Measurements from ENCODE around the gene TSPAN31.

TSPAN31 gene

DNA sequence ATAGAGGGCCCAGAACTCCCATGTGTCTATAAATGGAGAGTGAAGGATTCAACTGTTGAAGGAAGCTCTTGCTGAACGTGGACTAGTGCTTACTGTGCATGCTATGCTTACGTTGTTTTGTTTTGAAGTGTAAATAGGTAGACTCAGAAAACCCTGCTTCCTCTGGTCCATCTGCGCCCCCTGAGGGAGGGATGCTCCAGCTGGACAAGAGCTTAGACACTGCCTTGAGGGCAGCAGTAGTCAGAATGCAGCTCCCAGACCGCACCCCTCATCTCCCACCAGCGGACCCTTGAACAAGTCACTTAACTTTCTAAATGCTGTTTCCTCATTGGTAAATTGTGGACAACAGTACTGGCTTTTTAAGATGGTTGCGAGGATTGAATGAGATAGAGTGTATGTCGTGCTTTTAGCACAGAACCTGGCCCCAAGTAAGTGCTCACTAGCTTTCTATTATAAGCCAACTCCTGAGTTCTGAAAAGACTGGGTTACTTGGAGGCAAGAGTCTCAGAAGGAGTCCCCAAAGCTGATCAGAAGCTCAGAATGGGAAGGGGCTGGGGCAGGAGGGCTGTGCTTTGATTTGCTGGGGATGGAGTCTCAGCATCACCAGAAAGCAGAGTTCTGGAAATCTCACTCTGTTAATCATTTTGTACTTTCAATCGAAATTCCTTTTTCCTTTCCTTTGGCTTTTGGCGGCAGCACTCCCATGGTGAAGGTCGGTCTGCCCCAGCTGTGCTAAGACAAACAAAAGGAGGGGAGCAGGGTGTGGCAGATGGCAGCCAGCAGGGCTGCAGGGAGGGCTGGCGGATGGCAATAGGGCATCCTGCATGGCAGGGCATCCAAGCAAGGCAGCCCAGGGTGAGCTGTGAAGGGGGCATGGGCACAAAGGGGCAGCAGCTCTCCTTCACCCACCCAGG lies 21.9 kb upstream of the TSPAN31 start:
- DNase-seq: no peak

DNA sequence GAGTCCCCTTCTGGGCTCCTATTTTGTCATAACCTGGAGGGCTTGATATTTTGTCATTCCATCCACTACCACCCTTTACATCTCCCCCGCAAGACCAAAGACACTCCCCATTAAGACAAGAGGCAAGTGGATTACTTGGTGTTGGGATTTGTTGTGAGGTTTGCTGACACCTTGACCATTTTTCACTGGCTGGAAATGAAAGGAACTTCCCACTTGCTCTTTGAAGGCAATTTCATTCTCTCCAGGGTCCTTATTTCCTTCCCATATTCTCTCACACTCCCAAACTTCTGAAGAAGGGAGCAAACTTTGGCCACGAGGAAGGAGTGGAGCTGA lies 21.2 kb upstream of the TSPAN31 start:
- DNase-seq: no peak

DNA sequence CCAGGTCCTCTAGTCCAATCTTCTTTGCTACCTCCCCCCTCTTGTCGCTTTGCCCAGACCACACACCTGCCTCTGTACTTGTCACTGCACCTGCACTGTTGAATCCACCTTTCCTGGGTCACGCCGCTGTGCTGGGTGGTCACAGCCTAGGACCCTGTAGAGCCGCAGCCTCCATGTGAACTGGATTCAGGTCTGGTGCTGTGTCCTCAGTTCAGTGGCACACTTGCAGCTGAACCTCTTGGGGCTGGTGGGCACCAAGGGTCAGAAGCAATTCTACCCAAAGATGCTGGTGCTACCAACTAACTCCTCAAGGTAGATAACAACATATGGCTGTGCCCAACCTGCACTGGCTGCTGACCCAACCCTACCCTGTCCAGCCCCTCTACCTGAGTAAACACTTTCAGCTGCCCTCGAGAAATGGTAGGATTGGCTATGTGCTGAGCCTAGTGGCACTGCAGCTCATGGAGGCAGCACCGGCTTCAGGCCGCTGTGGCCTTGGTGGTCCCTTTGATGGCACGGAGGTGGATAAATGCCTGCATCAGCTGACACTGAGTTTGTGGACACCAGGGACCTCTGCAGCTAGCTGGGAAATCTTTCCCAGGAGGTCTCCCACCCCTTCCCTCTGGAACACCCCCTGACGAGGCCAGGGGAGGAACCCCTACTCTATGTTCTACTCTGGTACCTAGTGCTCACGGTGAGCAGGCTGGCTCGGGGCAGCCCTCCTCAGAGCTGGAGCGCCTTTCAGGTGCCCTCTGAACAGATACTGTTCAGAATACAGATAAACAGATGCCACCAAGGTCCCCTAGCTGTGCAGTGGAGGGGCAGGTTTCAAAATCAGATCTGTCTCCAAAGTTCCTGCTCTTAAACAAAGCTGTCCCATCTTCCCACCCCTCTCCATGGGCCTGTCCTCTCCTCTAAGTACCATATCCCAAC lies 20.6 kb upstream of the TSPAN31 start:
- no peak for DNase-seq

DNA sequence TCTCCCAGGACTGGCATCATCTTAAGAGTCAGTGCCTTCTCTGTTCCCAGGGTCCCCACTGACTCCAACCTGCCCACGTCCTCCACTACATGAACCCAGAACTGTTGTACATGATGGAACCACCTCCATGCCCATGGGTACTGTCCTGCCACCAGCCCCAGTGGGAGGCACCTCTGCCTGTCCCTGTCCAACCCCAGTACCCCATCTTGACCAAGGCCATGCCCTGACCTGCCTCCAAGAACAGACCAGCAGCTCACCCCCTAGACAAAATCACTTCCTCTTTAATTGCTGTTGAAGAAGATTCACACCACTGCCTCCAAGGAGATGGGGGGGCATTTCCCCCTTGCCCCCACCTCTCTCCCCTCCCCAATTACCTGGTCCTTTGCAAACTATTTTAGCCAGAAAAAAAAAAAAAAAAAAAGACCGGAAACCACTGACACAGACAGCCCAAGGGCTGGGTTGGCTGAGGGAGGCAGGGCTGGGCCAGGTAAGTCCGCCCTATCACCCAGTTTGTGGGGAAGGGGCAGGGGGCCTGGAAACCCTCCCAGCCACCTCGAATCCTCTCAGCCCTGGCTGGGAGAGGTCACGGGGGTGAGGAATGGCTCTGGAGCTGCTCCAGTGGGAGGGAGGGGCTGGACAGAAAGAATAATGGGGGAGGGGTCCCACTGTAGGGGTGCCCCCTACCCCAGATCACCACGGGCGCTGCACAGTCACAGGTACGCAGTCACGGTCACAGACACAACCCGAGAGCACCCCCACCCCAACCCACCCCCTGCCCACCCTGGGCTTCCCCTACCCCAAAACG lies 19.7 kb upstream of the TSPAN31 start:
- DNase-seq: no peak

DNA sequence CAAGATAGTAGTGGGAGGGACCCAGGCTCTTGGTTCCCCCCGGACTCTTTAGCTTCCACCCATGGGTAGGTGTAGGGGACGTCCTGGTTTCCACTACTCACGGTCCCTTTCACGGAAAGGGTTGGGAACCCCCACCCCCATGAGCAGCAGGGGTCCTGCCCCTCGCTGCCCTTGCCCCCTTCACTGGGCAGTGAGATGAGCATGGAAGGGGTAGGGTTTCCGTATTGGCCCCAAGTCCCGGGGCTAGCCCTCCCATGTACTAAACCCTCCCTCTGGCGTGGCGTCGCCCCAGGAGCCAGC lies 19.0 kb upstream of the TSPAN31 start:
- no peak for DNase-seq

DNA sequence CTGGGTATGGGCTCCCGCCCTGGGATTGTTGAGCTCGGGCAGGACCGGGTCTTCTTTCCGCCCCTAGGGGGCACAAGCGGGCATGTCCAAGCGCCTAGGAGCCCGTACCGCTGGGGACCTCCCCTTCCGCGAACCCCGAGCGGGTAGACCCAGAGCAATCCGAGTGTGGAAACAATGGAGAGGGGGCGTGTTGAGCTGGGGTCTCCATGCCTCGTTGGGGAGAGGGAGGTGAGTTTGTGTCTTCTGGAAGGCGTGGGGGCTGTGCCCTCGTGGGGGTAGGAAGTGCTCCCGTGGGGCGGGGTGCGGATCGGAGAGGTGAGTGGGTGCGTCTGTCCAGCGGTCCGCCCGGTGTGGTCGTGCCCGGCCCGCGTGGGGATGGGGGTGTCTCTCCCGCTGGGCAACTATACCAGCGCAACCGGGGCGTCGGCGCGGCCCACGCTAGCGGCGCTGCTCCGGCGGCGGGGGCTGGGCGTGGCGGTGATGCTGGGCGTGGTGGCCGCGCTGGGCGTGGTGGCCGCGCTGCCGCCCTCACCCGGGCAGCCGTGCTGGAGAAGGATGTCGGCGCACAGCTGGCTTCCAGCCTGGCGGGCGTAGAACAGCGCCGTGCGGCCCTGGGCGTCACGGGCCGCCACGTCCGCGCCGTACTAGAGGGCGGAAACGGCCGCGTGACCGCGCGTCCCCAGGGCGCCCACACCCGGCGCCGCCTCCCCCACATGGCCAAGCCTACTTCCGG lies 18.5 kb upstream of the TSPAN31 start:
- peak; percentile 28 for DNase-seq

DNA sequence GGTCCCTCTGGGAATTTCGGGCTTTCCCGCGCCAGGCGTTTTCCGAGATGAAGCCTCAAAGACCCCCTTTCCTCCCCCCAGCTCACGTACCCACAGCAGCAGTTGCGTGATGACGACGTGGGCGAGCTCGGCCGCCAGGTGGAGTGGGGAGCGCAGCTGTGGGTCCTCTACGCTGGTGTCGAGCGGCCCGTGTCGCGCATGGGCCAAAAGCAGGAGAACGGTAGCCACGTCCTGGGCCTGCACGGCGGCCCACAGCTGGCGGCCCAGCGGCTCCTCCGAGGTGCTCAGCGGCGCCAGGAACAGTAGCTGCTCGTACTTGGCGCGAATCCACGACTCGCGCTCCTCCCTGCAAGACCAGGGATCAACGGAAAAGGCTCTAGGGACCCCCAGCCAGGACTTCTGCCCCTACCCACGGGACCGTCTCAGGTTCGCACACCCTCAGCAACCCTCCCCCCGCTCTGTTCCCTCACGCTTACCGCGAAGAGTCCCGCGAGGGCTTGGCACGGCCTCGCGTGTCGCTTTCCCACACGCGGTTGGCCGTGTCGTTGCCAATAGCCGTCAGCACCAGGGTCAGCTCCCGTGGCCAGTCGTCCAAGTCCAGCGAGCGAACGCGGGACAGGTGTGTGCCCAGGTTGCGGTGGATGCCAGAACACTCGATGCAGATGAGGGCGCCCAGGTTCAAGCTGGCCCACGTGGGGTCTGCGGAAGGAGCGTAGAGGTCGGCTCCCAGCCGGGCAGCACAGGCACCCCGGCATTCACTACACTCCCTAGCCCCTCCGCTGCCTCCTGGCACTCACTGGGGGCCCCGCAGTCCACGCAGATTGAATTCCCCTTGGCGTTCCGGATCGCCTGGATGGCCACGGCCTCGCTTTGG lies 17.7 kb upstream of the TSPAN31 start:
- no peak for DNase-seq

DNA sequence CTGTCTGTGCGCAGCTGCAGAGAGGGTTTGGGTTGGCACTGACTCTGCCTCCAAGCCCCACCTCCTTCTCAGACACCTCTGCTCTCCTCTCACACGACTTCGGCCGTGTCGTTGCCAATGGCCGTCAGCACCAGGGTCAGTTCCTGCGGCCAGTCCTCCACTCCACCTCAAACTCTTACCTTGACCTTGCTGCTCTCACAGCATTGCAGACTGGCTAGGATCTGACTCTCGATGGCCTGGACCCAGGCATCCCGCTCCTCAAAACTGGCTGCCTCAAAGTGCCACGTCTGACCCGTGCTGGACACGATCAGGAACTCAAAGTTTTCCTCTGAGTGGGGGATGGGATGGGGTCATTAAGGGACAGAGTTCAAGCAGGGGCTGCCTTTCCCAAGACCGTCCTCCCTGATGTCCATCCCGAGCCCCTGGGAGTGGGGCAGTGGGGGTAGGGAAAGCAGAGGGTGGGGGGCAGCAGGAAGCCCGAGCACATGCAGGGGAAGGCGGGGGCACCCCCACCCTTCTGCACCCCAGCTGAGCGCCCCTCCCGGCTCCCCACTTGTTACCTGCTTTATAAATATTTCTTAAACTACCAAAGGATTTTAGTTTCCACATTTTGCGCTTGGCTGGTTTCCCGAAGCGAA lies 17.0 kb upstream of the TSPAN31 start:
- DNase-seq: no peak

DNA sequence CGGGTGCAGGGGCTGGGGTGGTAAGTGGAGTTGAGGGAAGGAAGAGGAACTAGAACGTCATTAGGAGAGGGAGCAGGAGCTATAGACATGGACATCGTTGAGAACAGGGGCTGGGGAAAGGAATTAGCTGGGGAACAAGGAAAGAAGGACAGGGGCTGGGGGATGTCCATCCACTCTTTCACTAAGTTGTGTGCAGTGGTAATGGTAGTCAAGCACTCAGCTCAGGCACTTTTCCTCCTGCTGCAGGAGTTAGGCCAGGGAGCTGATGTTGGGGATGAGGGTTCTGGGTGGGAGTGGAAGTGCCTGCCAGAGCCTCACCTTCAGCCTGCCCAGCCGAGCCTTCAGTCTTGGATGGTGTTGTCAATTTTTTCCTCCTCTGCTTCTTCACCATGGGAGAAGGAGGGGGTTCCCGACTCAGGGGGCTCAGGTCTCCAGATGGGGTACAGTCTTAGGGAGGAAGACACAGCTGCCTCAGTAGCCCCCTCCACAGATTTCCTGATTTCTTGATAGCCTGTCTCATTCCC lies 15.5 kb upstream of the TSPAN31 start:
- DNase-seq: no peak

DNA sequence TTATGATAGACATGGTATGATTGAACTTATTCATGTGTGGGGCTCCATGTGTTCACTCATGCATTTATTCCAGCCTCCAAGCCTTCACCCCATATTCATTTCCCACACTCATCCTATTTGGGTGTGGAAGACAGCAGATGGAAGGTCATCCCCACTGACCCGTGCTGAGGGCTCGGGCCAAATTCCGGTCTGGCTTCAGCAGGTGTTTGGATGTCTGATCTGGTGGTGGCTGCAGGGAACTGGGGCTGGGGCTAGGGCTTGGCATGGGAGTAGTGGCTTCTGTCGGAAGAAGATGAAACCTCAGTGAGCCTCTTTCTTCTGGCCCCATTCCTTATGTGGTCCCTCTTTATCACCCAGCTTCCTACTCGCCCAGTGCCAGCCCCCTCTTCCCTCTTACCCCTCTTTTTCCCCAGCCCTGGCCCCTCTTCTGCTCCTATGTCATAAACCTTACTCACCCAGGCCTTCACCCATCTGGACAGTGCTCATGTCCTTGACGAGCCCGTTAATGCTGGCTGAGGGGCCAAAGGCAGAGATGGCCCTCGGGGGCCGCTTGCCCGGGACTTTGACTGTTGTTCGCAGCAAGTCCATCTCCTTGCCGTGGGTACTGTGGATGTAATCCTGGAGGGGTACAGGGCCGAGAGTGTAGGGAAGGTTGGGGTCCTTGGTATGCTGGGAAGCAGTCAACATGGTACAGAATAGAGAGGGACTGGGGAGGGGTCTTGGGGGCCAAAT lies 14.3 kb upstream of the TSPAN31 start:
- no peak for DNase-seq

DNA sequence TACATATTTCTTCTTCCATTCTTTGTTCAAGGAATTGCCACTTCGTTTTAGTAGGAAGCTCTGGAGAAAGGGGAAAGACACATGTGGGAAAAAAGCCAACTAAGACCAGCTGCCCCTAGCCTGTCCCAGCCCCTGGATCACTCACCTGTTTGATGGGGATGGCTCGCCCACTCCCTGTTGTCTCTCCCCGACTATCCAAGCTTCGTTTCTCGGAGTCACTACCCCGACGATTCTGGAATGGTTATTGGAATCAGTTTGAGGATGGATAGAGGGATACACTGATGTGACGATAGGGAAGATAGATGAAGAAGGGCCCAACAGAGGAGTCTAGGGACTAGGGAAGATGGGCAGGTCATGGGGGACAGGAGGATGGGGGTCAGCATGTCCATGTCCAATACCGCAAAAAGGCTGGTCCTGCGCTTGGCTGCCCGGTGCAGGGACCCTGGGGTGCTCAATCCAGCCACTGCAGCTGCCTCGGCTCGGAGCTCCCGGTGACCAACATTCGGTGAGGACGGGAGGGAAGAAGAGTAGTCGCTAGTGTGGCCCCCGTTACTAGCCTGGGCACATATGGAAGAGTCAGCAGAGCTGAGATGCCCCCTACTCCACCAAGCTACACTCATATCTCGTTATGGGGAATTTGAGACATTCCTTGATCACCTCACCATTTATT lies 13.3 kb upstream of the TSPAN31 start:
- no peak for DNase-seq

DNA sequence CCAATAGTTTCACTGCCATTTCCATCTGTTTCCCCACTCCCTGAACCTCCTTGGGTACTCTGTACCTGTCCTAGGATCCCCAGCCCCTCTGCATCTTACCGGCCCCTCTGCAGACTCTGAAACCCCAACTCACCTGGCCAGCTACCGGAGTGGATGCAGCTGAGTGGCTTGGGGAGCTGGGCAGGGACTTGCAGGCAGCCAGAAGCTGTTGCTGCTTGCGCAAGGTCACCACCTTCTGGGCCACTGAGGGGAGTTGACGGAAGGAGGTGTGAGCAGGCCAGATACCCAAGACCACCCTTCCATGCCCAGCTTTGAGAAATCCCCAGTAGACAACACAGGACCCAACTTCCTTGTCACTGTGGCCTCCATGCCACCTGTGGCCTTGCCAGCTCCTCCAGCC lies 12.6 kb upstream of the TSPAN31 start:
- no peak for DNase-seq

DNA sequence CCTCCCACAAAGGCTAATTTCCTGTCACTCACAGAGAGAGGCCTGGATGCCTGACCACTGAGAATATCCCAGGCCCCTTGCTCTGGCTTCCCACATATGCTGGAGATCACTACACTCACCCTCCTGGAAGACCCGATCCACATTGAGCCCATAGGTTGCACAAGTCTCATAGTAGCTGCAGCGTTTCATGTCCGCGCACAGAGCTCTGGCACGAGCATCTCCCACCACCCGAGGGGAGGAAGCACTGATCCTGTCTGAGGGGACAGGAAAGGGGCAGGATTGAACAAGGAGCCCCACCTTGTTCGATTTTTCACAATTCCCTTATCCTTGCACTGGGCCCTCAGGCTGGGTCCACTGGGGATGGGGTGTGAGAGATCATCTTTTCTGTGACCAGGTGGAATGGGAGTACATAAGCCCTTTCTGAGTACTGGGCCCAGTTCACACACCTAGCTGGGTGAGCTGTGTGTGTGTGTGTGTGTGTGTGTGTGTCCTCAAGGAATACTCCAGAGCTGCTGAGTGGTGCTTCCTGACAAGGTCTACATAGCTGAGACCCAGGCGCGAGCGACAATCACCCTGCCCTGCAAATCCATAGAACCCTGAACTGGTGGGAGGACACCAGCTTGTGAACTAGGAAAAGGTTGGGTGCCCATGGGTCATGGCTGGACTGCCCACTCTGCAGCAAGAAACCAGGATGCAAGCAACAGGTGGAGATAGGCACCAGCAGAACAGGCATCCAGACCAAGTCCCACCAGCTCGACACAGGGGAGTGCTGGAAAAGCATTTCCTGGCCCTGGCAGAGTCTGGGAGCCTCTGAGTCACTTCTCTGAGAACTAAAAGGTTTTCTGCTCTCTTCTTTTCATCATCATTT lies 11.9 kb upstream of the TSPAN31 start:
- DNase-seq: no peak

DNA sequence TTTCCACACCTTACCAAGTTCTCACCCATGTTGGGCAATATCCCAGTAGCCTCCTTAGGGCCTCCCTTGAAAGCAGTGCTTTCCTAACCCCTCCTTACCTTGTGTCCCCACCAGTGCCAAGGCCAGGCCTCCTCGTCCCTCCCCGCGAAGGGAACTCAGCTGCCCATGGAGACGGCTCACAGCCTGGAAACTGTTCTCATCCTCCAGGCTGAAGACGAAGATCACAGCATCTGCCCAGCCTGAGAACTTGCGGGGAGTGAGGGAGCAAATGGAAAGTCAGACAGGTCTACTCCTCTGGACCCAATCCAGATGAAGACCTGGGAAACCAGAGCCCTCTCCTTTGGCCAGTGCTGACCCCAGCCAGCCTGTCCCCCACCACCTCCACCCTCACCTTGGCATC lies 10.9 kb upstream of the TSPAN31 start:
- DNase-seq: no peak

DNA sequence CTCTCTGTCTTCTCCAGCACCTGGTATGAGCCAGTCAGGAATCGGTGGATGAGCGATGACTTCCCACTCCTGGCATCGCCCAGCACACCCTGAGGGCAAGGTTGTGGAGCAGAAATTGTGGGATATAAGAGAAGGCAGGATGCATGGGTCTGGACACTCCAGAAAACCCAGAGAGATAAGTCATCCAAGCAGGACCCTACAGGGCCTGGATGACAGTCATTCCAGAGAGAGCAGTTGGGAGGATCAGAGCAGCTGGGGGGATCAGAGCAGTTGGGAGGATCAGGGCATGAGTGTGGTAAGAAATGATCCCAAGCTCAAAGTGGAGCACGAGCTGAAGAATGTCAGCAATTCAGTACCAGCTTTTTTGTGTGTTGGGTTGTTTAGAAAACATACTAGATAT lies 10.2 kb upstream of the TSPAN31 start:
- DNase-seq: no peak

DNA sequence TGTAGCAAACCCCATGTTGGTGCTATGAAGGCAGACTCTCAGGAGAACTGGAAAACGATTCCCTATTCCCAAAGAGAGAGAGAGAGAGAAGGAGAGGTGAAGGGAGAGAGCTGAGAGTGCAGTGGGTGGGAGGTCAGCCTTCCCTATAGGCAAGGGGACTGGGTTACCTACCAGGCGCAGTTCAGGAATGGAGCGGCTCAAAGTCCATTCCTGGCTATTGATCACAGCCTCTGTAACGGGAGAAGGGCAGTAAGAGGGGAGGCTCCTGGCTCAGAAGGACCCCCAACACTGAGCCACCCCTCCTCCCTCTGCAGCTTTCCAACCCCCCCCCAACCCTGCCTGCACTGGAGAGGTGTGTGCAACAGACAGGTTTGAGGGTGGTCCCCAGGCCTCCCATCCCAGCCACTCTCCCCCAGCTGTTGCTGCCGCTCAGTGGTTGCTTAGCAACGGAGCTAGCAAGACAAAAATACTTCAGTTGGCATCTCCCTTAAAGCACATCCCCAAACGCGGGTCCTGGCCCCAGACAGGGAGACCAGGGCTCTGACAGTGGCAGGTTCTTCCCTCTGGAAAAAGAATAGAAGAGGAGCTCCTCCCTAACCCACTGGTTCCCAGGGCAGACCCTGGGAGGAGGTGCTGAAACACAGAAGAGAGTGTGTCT lies 9.5 kb upstream of the TSPAN31 start:
- no peak for DNase-seq

DNA sequence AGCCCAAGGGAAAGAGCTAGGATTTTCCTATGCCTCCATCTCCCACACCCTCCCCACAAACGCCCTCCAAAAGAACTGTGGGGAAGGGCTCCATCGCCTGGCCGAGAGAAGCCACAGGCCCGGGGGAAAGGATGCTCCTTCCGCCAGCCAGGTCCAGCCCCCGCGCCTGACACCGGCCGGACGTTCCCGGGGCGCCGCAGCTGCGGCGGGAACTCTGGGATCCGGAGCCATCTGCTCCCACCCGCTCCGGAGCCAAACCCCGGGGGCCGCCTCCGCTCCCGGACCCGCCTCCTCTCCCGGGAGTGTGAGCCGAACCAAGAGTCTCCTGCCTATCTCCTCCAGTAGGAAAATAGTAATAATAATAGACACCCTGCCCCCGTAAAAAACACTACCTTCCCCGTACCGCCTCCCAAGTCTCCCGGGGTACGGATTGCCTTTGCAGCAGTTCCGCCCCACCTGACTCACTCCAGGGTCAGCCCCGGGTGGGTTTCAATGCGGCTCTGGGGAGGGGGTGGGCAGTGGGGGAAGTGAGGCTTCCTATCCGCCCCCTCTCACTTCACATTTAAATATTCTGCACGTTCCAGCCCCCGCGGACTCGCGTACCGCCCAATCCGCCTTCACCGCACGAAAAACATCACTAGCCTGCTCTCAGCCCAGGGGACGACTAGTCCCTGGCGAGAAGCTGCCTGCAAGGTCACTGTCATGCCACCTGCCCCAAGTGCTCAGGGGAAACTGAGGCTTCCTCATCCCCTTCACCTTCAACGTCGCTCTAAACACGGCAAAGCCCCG lies 8.7 kb upstream of the TSPAN31 start:
- no peak for DNase-seq
